ENCODE measurements around the gene SEPHS2. TPM values are rescaled to one million over a fixed set of nuclear protein-coding genes. Genes with fewer than 3 reads are reported as not detected.
A peak's percentile ranks its signal among the peaks of the same experiment; 100 is the strongest.
"Not testable (repeated sequence)": the region's sequence is repeated elsewhere in the genome, so short reads cannot be mapped to it uniquely, and the experiment has no call there.

SEPHS2 gene
- polyA plus RNA-seq, 3 donors from 2014 or later, result 63.6 to 92.2 (median 80.3) TPM

- Mint-ChIP-seq H3K9me3 (no peaks in the 10 kb centered on the region), H3K27me3 (ENCODE audit: low read depth in 3 of 3) (peaks cover 12 to 20% (median 13%) of the 10 kb centered on the region in 3 donors), H3K4me1 (peaks cover 58 to 62% of the 10 kb centered on the region in 2 donors), H3K36me3 (no peaks in the 10 kb centered on the region), H3K27ac (peak overlapping the region; percentile 6 to 81 (median 70)), H3K4me3 (peak overlapping the region; percentile 42 to 82 (median 67))
- no peak for DNase-seq
These were observed 48.6 kb downstream of the SEPHS2 start for GRCh38 chr16:30397056-30397455.

- DNase-seq, H3K36me3 Mint-ChIP-seq, H3K9me3 Mint-ChIP-seq: not testable (repeated sequence)
- H3K4me3 Mint-ChIP-seq, result peak overlapping the region; percentile 44 to 90 (median 77)
- peaks cover 11 to 20% (median 13%) of the 10 kb centered on the region in 3 donors for H3K27me3 Mint-ChIP-seq (ENCODE audit: low read depth in 3 of 3)
- peaks cover 56 to 59% of the 10 kb centered on the region in 2 donors for H3K4me1 Mint-ChIP-seq
- peak overlapping the region in 4 of 6 donors; percentile 6 to 75 (median 56) for H3K27ac Mint-ChIP-seq
These were observed 49.0 kb downstream of the SEPHS2 start for GRCh38 chr16:30396627-30397026.

GRCh38 chr16:30395992-30396585, 49.6 kb downstream of the SEPHS2 start:
- no peak for DNase-seq
- H3K27ac Mint-ChIP-seq, result peak overlapping the region; percentile 4 to 82 (median 44)
- H3K9me3 Mint-ChIP-seq, result no peaks in the 10 kb centered on the region
- peak overlapping the region; percentile 77 to 90 (median 82) for H3K4me3 Mint-ChIP-seq
- no peaks in the 10 kb centered on the region for H3K36me3 Mint-ChIP-seq
- peaks cover 51 to 55% of the 10 kb centered on the region in 2 donors for H3K4me1 Mint-ChIP-seq
- peaks cover 9 to 14% (median 13%) of the 10 kb centered on the region in 3 donors for H3K27me3 Mint-ChIP-seq (ENCODE audit: low read depth in 3 of 3)

GRCh38 chr16:30395155-30395991, 50.3 kb downstream of the SEPHS2 start, which contains the start of gene ZNF48:
Gene ZNF48 (plus strand): TSS chr16:30395420. CDS start chr16:30395795, 375 bp downstream.
- Mint-ChIP-seq H3K36me3 (no peaks in the 10 kb centered on the region), H3K4me1 (peaks cover 45 to 49% of the 10 kb centered on the region in 2 donors), H3K27ac (peak within 1 kb of the TSS; percentile 33 to 88 (median 54)), H3K27me3 (ENCODE audit: low read depth in 3 of 3) (peaks cover 9 to 13% (median 10%) of the 10 kb centered on the region in 3 donors), H3K4me3 (peak within 1 kb of the TSS; percentile 77 to 90 (median 87)), H3K9me3 (no peaks in the 10 kb centered on the region)
- DNase-seq, result peak; percentile 70 to 79 (median 72)

GRCh38 chr16:30394592-30395154, 51.0 kb downstream of the SEPHS2 start:
- no peaks in the 10 kb centered on the region for H3K36me3 Mint-ChIP-seq
- peaks cover 3 to 10% (median 6%) of the 10 kb centered on the region in 3 donors for H3K27me3 Mint-ChIP-seq (ENCODE audit: low read depth in 3 of 3)
- H3K27ac Mint-ChIP-seq, result peak overlapping the region; percentile 10 to 88 (median 54)
- peaks cover 38 to 42% of the 10 kb centered on the region in 2 donors for H3K4me1 Mint-ChIP-seq
- H3K9me3 Mint-ChIP-seq, result no peaks in the 10 kb centered on the region
- no peak for DNase-seq
- peak overlapping the region; percentile 77 to 89 (median 85) for H3K4me3 Mint-ChIP-seq

Other genes starting within 250 kb of the SEPHS2 start
- gene SULT1A3, start 246.6 kb downstream of the SEPHS2 start, polyA plus RNA-seq, result 1 to 10 TPM; 1.4 to 3.1 (median 2.7) TPM
- gene NPIPB13, start 197.4 kb downstream of the SEPHS2 start, polyA plus RNA-seq, result under 1 TPM in 1 of 3 donors, not detected in 2; 0.43 TPM
- gene CD2BP2, start 90.6 kb downstream of the SEPHS2 start, polyA plus RNA-seq, result 10 to 100 TPM; 39.9 to 54.3 (median 42.9) TPM
- gene TBC1D10B, start 75.4 kb downstream of the SEPHS2 start, polyA plus RNA-seq, result 10 to 100 TPM in 2 of 3 donors, 1 to 10 TPM in 1; 9.5 to 18.5 (median 10.1) TPM
- 10 to 100 TPM; 10.9 to 22.2 (median 18.7) TPM for gene MYL11, start 71.1 kb downstream of the SEPHS2 start, polyA plus RNA-seq
- gene SEPTIN1, start 63.3 kb downstream of the SEPHS2 start, polyA plus RNA-seq, result 100 to 1,000 TPM; 155 to 213 (median 161) TPM
- gene ZNF48, start 50.5 kb downstream of the SEPHS2 start, polyA plus RNA-seq, result 1 to 10 TPM; 4.2 to 9.3 (median 5.7) TPM
- gene ZNF771, start 38.3 kb downstream of the SEPHS2 start, polyA plus RNA-seq, result 1 to 10 TPM in 2 of 3 donors, not detected in 1; 2.8 to 3.2 TPM
- gene DCTPP1, start 15.8 kb downstream of the SEPHS2 start, polyA plus RNA-seq, result 100 to 1,000 TPM in 1 of 3 donors, 10 to 100 TPM in 2; 64.5 to 101 (median 73.3) TPM
- gene ITGAL, start 26.9 kb upstream of the SEPHS2 start, polyA plus RNA-seq, result 100 to 1,000 TPM; 218 to 488 (median 238) TPM
- gene ZNF768, start 80.7 kb upstream of the SEPHS2 start, polyA plus RNA-seq, result 1 to 10 TPM in 2 of 3 donors, under 1 TPM in 1; 0.15 to 1.7 (median 1.3) TPM
- 10 to 100 TPM in 1 of 3 donors, 1 to 10 TPM in 2; 7.4 to 10.2 (median 8.3) TPM for gene ZNF747, start 89.0 kb upstream of the SEPHS2 start, polyA plus RNA-seq
- 1 to 10 TPM; 1.3 to 6.3 (median 2.3) TPM for gene ZNF764, start 112.5 kb upstream of the SEPHS2 start, polyA plus RNA-seq
- gene ZNF688, start 125.8 kb upstream of the SEPHS2 start, polyA plus RNA-seq, result 10 to 100 TPM; 31.9 to 39.0 (median 33.6) TPM
- gene ZNF785, start 139.8 kb upstream of the SEPHS2 start, polyA plus RNA-seq, result 1 to 10 TPM; 1.2 to 3.3 (median 1.9) TPM
- 10 to 100 TPM in 1 of 3 donors, 1 to 10 TPM in 2; 7.5 to 14.7 (median 8.4) TPM for gene ZNF689, start 164.5 kb upstream of the SEPHS2 start, polyA plus RNA-seq
- 10 to 100 TPM; 10.6 to 29.5 (median 12.9) TPM for gene PRR14, start 205.1 kb upstream of the SEPHS2 start, polyA plus RNA-seq
- gene FBRS, start 212.6 kb upstream of the SEPHS2 start, polyA plus RNA-seq, result 1 to 10 TPM in 2 of 3 donors, under 1 TPM in 1; 0.06 to 5.5 (median 1.9) TPM